WTC11 (cell line): ENCODE data around the gene EIF2S1. TPM values are rescaled to one million over a fixed set of nuclear protein-coding genes. Genes with fewer than 3 reads are reported as not detected.

ENCODE experiments used
- ATAC-seq: fragments of 200-7000 bp; cut with Tn5 transposase; 2 replicates; pipeline ENCODE4 v1.10.0; 2021; ENCODE audit warnings: mild to moderate bottlenecking, moderate library complexity
- CTCF ChIA-PET: fragments of 300-600 bp; sonication (Branson Sonifier 250); formaldehyde crosslinking; loops from one replicate; lab custom pipeline; 2021; ENCODE audit warnings: antibody characterized with exemption; lab: Charles Lee
- POLR2A ChIA-PET: fragments of 350-600 bp; sonication (Branson Sonifier 250); formaldehyde crosslinking; loops from one replicate; lab custom pipeline; 2021; ENCODE audit warnings: antibody characterized with exemption; lab: Charles Lee
- DNase-seq: peaks from one replicate; pipeline ENCODE4 v3.0.0; 2021; ENCODE audit warnings: low spot score
- H3K27ac Mint-ChIP-seq: 2 replicates; pipeline ENCODE4 v1.8.0; 2021; ENCODE audit warnings: mixed read lengths
- H3K27me3 Mint-ChIP-seq: 2 replicates; pipeline ENCODE4 v1.8.0; 2021; ENCODE audit warnings: low read depth, mild to moderate bottlenecking, moderate library complexity, mixed read lengths
- H3K36me3 Mint-ChIP-seq: 2 replicates; pipeline ENCODE4 v1.8.0; 2021; ENCODE audit warnings: mixed read lengths
- H3K4me1 Mint-ChIP-seq: 2 replicates; pipeline ENCODE4 v1.8.0; 2022; ENCODE audit warnings: mixed read lengths
- H3K4me3 Mint-ChIP-seq: 2 replicates; pipeline ENCODE4 v1.8.0; 2021; ENCODE audit warnings: mild to moderate bottlenecking, moderate library complexity, mixed read lengths
- H3K9me3 Mint-ChIP-seq: 2 replicates; pipeline ENCODE4 v1.8.0; 2021; ENCODE audit warnings: mixed read lengths
- CBFB ChIP-seq: sonication (generic); formaldehyde crosslinking; IDR thresholded peaks from 2 replicates; pipeline ENCODE4 v1.8.1; 2022; ENCODE audit warnings: mild to moderate bottlenecking, low read depth, missing genetic modification reagents
- CREM ChIP-seq: sonication (generic); formaldehyde crosslinking; IDR thresholded peaks from 2 replicates; pipeline ENCODE4 v1.8.1; 2022; ENCODE audit warnings: mild to moderate bottlenecking, missing genetic modification reagents, moderate library complexity
- CTCF ChIP-seq: fragments of 200-600 bp; IDR thresholded peaks from 2 replicates; pipeline ENCODE4 v1.8.0; 2022; ENCODE audit warnings: antibody characterized with exemption
- EMX1 ChIP-seq: fragments of 250-450 bp; sonication (Bioruptor Pico); IDR thresholded peaks from 2 replicates; pipeline ENCODE4 v1.8.0; 2021; ENCODE audit warnings: mild to moderate bottlenecking
- FOXP1 ChIP-seq: sonication (generic); formaldehyde crosslinking; IDR thresholded peaks from 2 replicates; pipeline ENCODE4 v1.8.0; 2022; ENCODE audit warnings: missing genetic modification reagents, mild to moderate bottlenecking, moderate library complexity, borderline replicate concordance
- FOXP4 ChIP-seq: sonication (generic); formaldehyde crosslinking; IDR thresholded peaks from 2 replicates; pipeline ENCODE4 v1.8.0; 2022; ENCODE audit warnings: mild to moderate bottlenecking, missing genetic modification reagents
- GABPB1 ChIP-seq: sonication (generic); formaldehyde crosslinking; IDR thresholded peaks from 2 replicates; pipeline ENCODE4 v1.8.1; 2023; ENCODE audit warnings: mild to moderate bottlenecking, missing genetic modification reagents
- IRF2 ChIP-seq: sonication (generic); formaldehyde crosslinking; IDR thresholded peaks from 2 replicates; pipeline ENCODE4 v1.8.0; 2022; ENCODE audit warnings: low read depth, missing genetic modification reagents, borderline replicate concordance
- JUN ChIP-seq: sonication (generic); formaldehyde crosslinking; IDR thresholded peaks from 2 replicates; pipeline ENCODE4 v1.8.0; 2023; ENCODE audit warnings: mild to moderate bottlenecking, missing genetic modification reagents
- KAT7 ChIP-seq: sonication (generic); formaldehyde crosslinking; IDR thresholded peaks from 2 replicates; pipeline ENCODE4 v1.8.1; 2023; ENCODE audit warnings: missing genetic modification reagents, mild to moderate bottlenecking, borderline replicate concordance
- NFATC4 ChIP-seq: fragments of 250-450 bp; sonication (Bioruptor Pico); IDR thresholded peaks from 2 replicates; pipeline ENCODE4 v1.9.0; 2021; ENCODE audit warnings: mild to moderate bottlenecking
- NFE2L1 ChIP-seq: sonication (generic); formaldehyde crosslinking; IDR thresholded peaks from 2 replicates; pipeline ENCODE4 v1.8.1; 2023; ENCODE audit warnings: missing genetic modification reagents
- NFYB ChIP-seq: sonication (generic); formaldehyde crosslinking; conservative IDR thresholded peaks from 2 replicates; pipeline ENCODE4 v1.8.0; 2022; ENCODE audit warnings: low read depth, missing genetic modification reagents
- RORB ChIP-seq: fragments of 250-450 bp; sonication (Bioruptor Pico); IDR thresholded peaks from 2 replicates; pipeline ENCODE4 v1.9.0; 2021; ENCODE audit warnings: mild to moderate bottlenecking
- STAT6 ChIP-seq: sonication (generic); formaldehyde crosslinking; conservative IDR thresholded peaks from 2 replicates; pipeline ENCODE4 v1.8.1; 2023; ENCODE audit warnings: mild to moderate bottlenecking, low read depth, missing genetic modification reagents, moderate library complexity
- TCF7 ChIP-seq: sonication (generic); formaldehyde crosslinking; IDR thresholded peaks from 2 replicates; pipeline ENCODE4 v1.8.0; 2022; ENCODE audit warnings: mild to moderate bottlenecking, low read depth, missing genetic modification reagents, moderate library complexity
- TEAD1 ChIP-seq: sonication (generic); formaldehyde crosslinking; IDR thresholded peaks from 2 replicates; pipeline ENCODE4 v1.8.0; 2022; ENCODE audit warnings: mild to moderate bottlenecking, missing genetic modification reagents
- ZNF423 ChIP-seq: fragments of 250-450 bp; sonication (Bioruptor Pico); IDR thresholded peaks from 2 replicates; pipeline ENCODE4 v2.1.2; 2022; ENCODE audit warnings: mild to moderate bottlenecking, moderate library complexity
- total RNA-seq: library from RNA; stranded (reverse); gene quantifications from 3 replicates; pipeline ENCODE4 v1.2.3, GENCODE V29; 2021
- TF ChIP-seq, protein P1 (sequence below): sonication (generic); formaldehyde crosslinking; IDR thresholded peaks from 2 replicates; pipeline ENCODE4 v1.8.1; 2022; ENCODE audit warnings: low read depth, mild to moderate bottlenecking, moderate library complexity, missing genetic modification reagents, borderline replicate concordance
- TF ChIP-seq, protein P2 (sequence below): sonication (generic); formaldehyde crosslinking; IDR thresholded peaks from 2 replicates; pipeline ENCODE4 v1.8.1; 2023; ENCODE audit warnings: mild to moderate bottlenecking, missing genetic modification reagents, moderate library complexity
- TF ChIP-seq, protein P3 (sequence below): fragments of 250-450 bp; sonication (Bioruptor Pico); IDR thresholded peaks from 2 replicates; pipeline ENCODE4 v1.9.0; 2021; ENCODE audit warnings: mild to moderate bottlenecking
- TF ChIP-seq, protein P4 (sequence below): sonication (generic); formaldehyde crosslinking; IDR thresholded peaks from 2 replicates; pipeline ENCODE4 v1.8.1; 2023; ENCODE audit warnings: mild to moderate bottlenecking, missing genetic modification reagents
- TF ChIP-seq, protein P5 (sequence below): sonication (generic); formaldehyde crosslinking; IDR thresholded peaks from 2 replicates; pipeline ENCODE4 v1.8.1; 2022; ENCODE audit warnings: mild to moderate bottlenecking, missing genetic modification reagents, moderate library complexity, borderline replicate concordance

The EIF2S1 gene
- total RNA-seq, 1 experiment from 2014 or later = 137 TPM

DNA sequence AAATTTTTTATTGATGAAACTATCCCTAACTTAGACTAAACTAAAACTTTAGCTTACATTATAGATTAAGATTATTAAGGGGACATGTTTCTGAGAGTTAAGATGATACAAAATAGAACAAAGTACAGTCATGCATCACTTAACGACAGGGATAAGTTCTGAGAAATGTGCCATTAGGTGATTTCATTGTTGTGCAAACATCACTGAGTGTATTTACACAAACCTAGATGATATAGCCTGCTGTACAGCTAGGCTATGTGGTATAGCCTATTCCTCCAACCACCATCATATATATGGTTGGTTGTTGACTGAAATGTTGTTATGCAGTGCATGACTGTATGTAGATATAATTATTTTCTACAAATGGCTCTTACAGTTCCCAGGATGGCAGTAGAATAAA, 47.0 kb upstream of the EIF2S1 start (continued):
- TF ChIP-seq, protein P1, sequence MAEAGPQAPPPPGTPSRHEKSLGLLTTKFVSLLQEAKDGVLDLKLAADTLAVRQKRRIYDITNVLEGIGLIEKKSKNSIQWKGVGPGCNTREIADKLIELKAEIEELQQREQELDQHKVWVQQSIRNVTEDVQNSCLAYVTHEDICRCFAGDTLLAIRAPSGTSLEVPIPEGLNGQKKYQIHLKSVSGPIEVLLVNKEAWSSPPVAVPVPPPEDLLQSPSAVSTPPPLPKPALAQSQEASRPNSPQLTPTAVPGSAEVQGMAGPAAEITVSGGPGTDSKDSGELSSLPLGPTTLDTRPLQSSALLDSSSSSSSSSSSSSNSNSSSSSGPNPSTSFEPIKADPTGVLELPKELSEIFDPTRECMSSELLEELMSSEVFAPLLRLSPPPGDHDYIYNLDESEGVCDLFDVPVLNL = no peak
- TF ChIP-seq EMX1 (CRISPR knock-in tag) (no peak), FOXP4 (CRISPR knock-in tag) (no peak), CBFB (CRISPR knock-in tag) (no peak), NFE2L1 (CRISPR knock-in tag) (no peak), TCF7 (CRISPR knock-in tag) (no peak), KAT7 (CRISPR knock-in tag) (no peak), GABPB1 (CRISPR knock-in tag) (no peak)

- DNase-seq (no peak), ATAC-seq (no peak)
- H3K4me3 Mint-ChIP-seq = no peak overlapping the region
- no peaks in the 10 kb centered on the region for H3K4me1 Mint-ChIP-seq
- POLR2A ChIA-PET = no interaction called here
- peaks cover 8% of the 10 kb centered on the region; the same call in 1 of the 2 replicates for H3K36me3 Mint-ChIP-seq
- no peaks in the 10 kb centered on the region for H3K27me3 Mint-ChIP-seq
- no peak overlapping the region for H3K27ac Mint-ChIP-seq
- CTCF ChIA-PET = no interaction called here
- H3K9me3 Mint-ChIP-seq = no peaks in the 10 kb centered on the region
- TF ChIP-seq CBFB (CRISPR knock-in tag) (no peak), KAT7 (CRISPR knock-in tag) (no peak), ZNF423 (CRISPR knock-in tag) (no peak), GABPB1 (CRISPR knock-in tag) (no peak), RORB (CRISPR knock-in tag) (no peak), IRF2 (CRISPR knock-in tag) (no peak), NFYB (CRISPR knock-in tag) (no peak), CREM (no peak), TEAD1 (no peak), STAT6 (CRISPR knock-in tag) (no peak), NFATC4 (CRISPR knock-in tag) (no peak), CTCF (no peak), FOXP1 (no peak), JUN (CRISPR knock-in tag) (no peak)
- TF ChIP-seq, protein P2, sequence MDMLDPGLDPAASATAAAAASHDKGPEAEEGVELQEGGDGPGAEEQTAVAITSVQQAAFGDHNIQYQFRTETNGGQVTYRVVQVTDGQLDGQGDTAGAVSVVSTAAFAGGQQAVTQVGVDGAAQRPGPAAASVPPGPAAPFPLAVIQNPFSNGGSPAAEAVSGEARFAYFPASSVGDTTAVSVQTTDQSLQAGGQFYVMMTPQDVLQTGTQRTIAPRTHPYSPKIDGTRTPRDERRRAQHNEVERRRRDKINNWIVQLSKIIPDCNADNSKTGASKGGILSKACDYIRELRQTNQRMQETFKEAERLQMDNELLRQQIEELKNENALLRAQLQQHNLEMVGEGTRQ = no peak
- TF ChIP-seq, protein P3, sequence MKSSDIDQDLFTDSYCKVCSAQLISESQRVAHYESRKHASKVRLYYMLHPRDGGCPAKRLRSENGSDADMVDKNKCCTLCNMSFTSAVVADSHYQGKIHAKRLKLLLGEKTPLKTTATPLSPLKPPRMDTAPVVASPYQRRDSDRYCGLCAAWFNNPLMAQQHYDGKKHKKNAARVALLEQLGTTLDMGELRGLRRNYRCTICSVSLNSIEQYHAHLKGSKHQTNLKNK = no peak
- TF ChIP-seq, protein P4, sequence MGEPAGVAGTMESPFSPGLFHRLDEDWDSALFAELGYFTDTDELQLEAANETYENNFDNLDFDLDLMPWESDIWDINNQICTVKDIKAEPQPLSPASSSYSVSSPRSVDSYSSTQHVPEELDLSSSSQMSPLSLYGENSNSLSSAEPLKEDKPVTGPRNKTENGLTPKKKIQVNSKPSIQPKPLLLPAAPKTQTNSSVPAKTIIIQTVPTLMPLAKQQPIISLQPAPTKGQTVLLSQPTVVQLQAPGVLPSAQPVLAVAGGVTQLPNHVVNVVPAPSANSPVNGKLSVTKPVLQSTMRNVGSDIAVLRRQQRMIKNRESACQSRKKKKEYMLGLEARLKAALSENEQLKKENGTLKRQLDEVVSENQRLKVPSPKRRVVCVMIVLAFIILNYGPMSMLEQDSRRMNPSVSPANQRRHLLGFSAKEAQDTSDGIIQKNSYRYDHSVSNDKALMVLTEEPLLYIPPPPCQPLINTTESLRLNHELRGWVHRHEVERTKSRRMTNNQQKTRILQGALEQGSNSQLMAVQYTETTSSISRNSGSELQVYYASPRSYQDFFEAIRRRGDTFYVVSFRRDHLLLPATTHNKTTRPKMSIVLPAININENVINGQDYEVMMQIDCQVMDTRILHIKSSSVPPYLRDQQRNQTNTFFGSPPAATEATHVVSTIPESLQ (CRISPR knock-in tag) = no peak
- TF ChIP-seq, protein P5, sequence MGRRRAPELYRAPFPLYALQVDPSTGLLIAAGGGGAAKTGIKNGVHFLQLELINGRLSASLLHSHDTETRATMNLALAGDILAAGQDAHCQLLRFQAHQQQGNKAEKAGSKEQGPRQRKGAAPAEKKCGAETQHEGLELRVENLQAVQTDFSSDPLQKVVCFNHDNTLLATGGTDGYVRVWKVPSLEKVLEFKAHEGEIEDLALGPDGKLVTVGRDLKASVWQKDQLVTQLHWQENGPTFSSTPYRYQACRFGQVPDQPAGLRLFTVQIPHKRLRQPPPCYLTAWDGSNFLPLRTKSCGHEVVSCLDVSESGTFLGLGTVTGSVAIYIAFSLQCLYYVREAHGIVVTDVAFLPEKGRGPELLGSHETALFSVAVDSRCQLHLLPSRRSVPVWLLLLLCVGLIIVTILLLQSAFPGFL (CRISPR knock-in tag) = no peak
- TF ChIP-seq, protein P1 = no peak
Measured at GRCh38 chr14:67317822-67318221, 42.3 kb upstream of the EIF2S1 start.
